T47D (cell line): ENCODE measurements around the gene TMEM168.
A peak's percentile ranks its signal among the peaks of the same experiment; 100 is the strongest.
"Not testable (repeated sequence)": the region's sequence is repeated elsewhere in the genome, so short reads cannot be mapped to it uniquely, and the experiment has no call there.

Experiments
- DNase-seq, 2 experiments: peaks; one replicate each; pipeline versions ENCODE4 v3.0.0 to v3.0.0-alpha.2; 2011 to 2012; ENCODE audit warnings: low read depth in 1 of 2, low spot score in 1 of 2
- JUND ChIP-seq: IDR thresholded peaks from 2 replicates; pipeline ENCODE4 v1.6.1; 2012; ENCODE audit warnings: low read depth
- in situ Hi-C: cut with HindIII; loops from 2 replicates; pipeline ENCODE4 v1.10.0; 2016; ENCODE audit warnings: low sequenced_read_pairs, low pct_unique_long_range_greater_than_20kb

TMEM168 gene

GRCh38 chr7:112789817-112790585 is at the start of gene TMEM168:
Gene TMEM168 (minus strand): TSS chr7:112790393. CDS start chr7:112784825, 5,568 bp downstream.
- DNase-seq: peak; percentile 42 to 84
- in situ Hi-C loops: no loop called here
- TF ChIP-seq JUND: no peak

- DNase-seq, in situ Hi-C loops: not testable (repeated sequence)
These were observed 45.7 kb upstream of the TMEM168 start for GRCh38 chr7:112835928-112836327.

GRCh38 chr7:112833082-112833481 is 42.9 kb upstream of the TMEM168 start:
- DNase-seq: no peak
- in situ Hi-C loops: no loop called here
- TF ChIP-seq JUND: no peak

- no peak for TF ChIP-seq JUND
- DNase-seq: no peak
- in situ Hi-C loops: no loop called here
These were observed 40.6 kb upstream of the TMEM168 start for GRCh38 chr7:112830769-112831168.

- no peak for TF ChIP-seq JUND
- DNase-seq: no peak
- in situ Hi-C loops: no loop called here
These were observed 38.5 kb upstream of the TMEM168 start for GRCh38 chr7:112828696-112829095.

GRCh38 chr7:112821345-112821744 is 31.2 kb upstream of the TMEM168 start:
- no peak for TF ChIP-seq JUND
- in situ Hi-C loops: no loop called here
- DNase-seq: no peak

GRCh38 chr7:112819536-112819935 is 29.3 kb upstream of the TMEM168 start:
- TF ChIP-seq JUND: no peak
- DNase-seq: no peak
- in situ Hi-C loops: no loop called here

GRCh38 chr7:112806156-112806555 is 16.0 kb upstream of the TMEM168 start:
- no peak for TF ChIP-seq JUND

GRCh38 chr7:112802406-112802805 is 12.2 kb upstream of the TMEM168 start:
- no peak for DNase-seq
- in situ Hi-C loops: no loop called here
- no peak for TF ChIP-seq JUND

More at GRCh38 chr7:112806156-112806555, 16.0 kb upstream of the TMEM168 start:
- in situ Hi-C loops: no loop called here
- peak in 1 of 2 experiments; percentile 48 for DNase-seq

GRCh38 chr7:112800486-112800885 is 10.3 kb upstream of the TMEM168 start:
- in situ Hi-C loops: no loop called here
- no peak for DNase-seq
- no peak for TF ChIP-seq JUND

GRCh38 chr7:112799448-112800120 is 9.4 kb upstream of the TMEM168 start:
- in situ Hi-C loops: no loop called here
- DNase-seq: no peak
- no peak for TF ChIP-seq JUND

- no peak for DNase-seq
- in situ Hi-C loops: no loop called here
- no peak for TF ChIP-seq JUND
These were observed 8.3 kb upstream of the TMEM168 start for GRCh38 chr7:112798274-112799159.

- in situ Hi-C loops, DNase-seq: not testable (repeated sequence)
These were observed 6.4 kb upstream of the TMEM168 start for GRCh38 chr7:112796552-112796951.
